Umbilical cord (tissue), 1 donor: ENCODE measurements around the gene MTNR1B. TPM values are rescaled to one million over a fixed set of nuclear protein-coding genes. Genes with fewer than 3 reads are reported as not detected.

Source experiments
- total RNA-seq: library from RNA; depleted of rRNA; stranded (reverse); fragments of >200 nt; gene quantifications from one replicate; pipeline ENCODE4 v1.2.3, GENCODE V29; 2014; ENCODE audit warnings: low replicate concordance; ENCODE audit not compliant: insufficient read depth

The MTNR1B gene
- total RNA-seq, 1 donor from 2014 or later, result not detected

Other genes starting within 250 kb of the MTNR1B start
- 32.0 TPM for gene SLC36A4, start 228.3 kb downstream of the MTNR1B start, total RNA-seq